ENCODE measurements around the gene TMCC3. TPM values are rescaled to one million over a fixed set of nuclear protein-coding genes. Genes with fewer than 3 reads are reported as not detected.

TMCC3 gene
- total and polyA plus RNA-seq, 9 of the 15 experiments (the other 6 are each of a cell fraction or from before 2014, with no cell fraction given), result not detected

DNA sequence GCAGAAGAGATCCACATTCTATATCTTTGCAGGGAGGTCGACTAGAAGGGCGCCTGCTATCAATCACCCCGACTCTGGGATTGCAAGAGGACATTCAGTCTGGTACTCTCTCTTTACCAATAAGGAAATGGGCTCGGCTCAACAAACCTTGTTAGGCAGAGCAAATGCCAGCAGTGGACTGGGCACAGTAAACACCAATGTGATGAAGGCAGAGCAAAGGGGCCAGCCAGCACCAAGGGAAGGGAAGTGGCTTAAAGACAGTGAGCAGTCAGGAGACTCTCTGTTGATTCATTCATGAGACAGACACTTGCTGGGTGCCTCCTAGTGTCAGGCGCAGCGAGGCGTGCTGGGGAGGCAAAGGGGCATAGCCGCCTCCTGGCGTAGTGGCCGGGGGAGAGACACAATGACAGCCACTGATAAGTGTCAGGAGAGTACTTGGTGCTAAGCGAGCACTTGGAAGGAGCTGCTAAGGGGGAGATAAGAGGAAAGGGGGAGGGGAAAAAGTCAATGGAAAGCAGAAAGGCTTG lies 34.1 kb downstream of the TMCC3 start (continued):
- TF ChIP-seq ZNF407 (IDR thresholded peaks at IDR 0.05; ENCODE audit: low read depth), result peak; percentile 77
- TF ChIP-seq CUX1 (CRISPR knock-in tag; IDR thresholded peaks at IDR 0.05), result no peak
- TF ChIP-seq TSC22D4 (tag; IDR thresholded peaks at IDR 0.05), result no peak
- TF ChIP-seq PPARD (CRISPR knock-in tag; IDR thresholded peaks at IDR 0.05), result no peak
- TF ChIP-seq, protein P1, sequence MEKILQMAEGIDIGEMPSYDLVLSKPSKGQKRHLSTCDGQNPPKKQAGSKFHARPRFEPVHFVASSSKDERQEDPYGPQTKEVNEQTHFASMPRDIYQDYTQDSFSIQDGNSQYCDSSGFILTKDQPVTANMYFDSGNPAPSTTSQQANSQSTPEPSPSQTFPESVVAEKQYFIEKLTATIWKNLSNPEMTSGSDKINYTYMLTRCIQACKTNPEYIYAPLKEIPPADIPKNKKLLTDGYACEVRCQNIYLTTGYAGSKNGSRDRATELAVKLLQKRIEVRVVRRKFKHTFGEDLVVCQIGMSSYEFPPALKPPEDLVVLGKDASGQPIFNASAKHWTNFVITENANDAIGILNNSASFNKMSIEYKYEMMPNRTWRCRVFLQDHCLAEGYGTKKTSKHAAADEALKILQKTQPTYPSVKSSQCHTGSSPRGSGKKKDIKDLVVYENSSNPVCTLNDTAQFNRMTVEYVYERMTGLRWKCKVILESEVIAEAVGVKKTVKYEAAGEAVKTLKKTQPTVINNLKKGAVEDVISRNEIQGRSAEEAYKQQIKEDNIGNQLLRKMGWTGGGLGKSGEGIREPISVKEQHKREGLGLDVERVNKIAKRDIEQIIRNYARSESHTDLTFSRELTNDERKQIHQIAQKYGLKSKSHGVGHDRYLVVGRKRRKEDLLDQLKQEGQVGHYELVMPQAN (IDR thresholded peaks at IDR 0.05; ENCODE audit: borderline replicate concordance), result no peak
- 0 out of 2 replicates have a peak, but pooled peaks have one; percentile 38 for TF ChIP-seq XRCC5 (IDR thresholded peaks at IDR 0.05; ENCODE audit: low read depth, low read length)
- TF ChIP-seq ZNF3 (CRISPR knock-in tag; IDR thresholded peaks at IDR 0.05), result no peak
- no peak for TF ChIP-seq NONO (IDR thresholded peaks at IDR 0.05; ENCODE audit: low read depth in 2 of 2, low read length in 1 of 2)
- no peak for TF ChIP-seq ZNF561 (CRISPR knock-in tag; conservative IDR thresholded peaks at IDR 0.05)
- no peak for TF ChIP-seq RFX1 (IDR thresholded peaks at IDR 0.05)
- TF ChIP-seq HMG20A (CRISPR knock-in tag; conservative IDR thresholded peaks at IDR 0.05), result no peak
- no peak for TF ChIP-seq ZNF175 (CRISPR knock-in tag; IDR thresholded peaks at IDR 0.05; ENCODE audit: low read depth)
- no peak for TF ChIP-seq ZNF263 (CRISPR knock-in tag; IDR thresholded peaks at IDR 0.05; ENCODE audit: borderline replicate concordance)

Measured in K562 (cell line).